PFSK-1 (cell line): ENCODE results near the gene EML1.

ENCODE experiments used
- FOXP2 ChIP-seq: optimal IDR thresholded peaks from 2 replicates; pipeline ENCODE3; 2011; ENCODE audit warnings: borderline replicate concordance, control low read depth, inconsistent platforms; ENCODE audit not compliant: insufficient read depth; ENCODE audit errors: extremely low read length, extremely low read depth
- POLR2AphosphoS5 ChIP-seq: IDR thresholded peaks from 2 replicates; pipeline ENCODE4 v1.6.1; 2012; ENCODE audit warnings: low read depth, mild to moderate bottlenecking, control low read depth, low read length, moderate library complexity
- SIN3A ChIP-seq: IDR thresholded peaks from 2 replicates; pipeline ENCODE4 v1.6.1; 2012; ENCODE audit warnings: mild to moderate bottlenecking, low read length, moderate library complexity, borderline replicate concordance; ENCODE audit not compliant: insufficient read depth
- TAF1 ChIP-seq: IDR thresholded peaks from 2 replicates; pipeline ENCODE4 v1.6.1; 2012; ENCODE audit warnings: low read length, control low read depth, borderline replicate concordance; ENCODE audit not compliant: insufficient read depth
- TF ChIP-seq, protein P1 (sequence below), 2 experiments: IDR thresholded peaks; 2 replicates each; pipeline versions ENCODE4 v1.6.1 to v1.8.0; 2011 to 2012; ENCODE audit warnings: low read depth in 2 of 2, low read length in 2 of 2, control low read depth in 1 of 2, inconsistent platforms in 1 of 2, mild to moderate bottlenecking in 1 of 2, moderate library complexity in 1 of 2; ENCODE audit not compliant: insufficient read depth in 1 of 2

Gene EML1

GRCh38 chr14:99975190-99975589 is 182.0 kb downstream of the EML1 start:
- TF ChIP-seq TAF1 (no peak), SIN3A (no peak), FOXP2 (no peak), POLR2AphosphoS5 (no peak)
- TF ChIP-seq, protein P1, sequence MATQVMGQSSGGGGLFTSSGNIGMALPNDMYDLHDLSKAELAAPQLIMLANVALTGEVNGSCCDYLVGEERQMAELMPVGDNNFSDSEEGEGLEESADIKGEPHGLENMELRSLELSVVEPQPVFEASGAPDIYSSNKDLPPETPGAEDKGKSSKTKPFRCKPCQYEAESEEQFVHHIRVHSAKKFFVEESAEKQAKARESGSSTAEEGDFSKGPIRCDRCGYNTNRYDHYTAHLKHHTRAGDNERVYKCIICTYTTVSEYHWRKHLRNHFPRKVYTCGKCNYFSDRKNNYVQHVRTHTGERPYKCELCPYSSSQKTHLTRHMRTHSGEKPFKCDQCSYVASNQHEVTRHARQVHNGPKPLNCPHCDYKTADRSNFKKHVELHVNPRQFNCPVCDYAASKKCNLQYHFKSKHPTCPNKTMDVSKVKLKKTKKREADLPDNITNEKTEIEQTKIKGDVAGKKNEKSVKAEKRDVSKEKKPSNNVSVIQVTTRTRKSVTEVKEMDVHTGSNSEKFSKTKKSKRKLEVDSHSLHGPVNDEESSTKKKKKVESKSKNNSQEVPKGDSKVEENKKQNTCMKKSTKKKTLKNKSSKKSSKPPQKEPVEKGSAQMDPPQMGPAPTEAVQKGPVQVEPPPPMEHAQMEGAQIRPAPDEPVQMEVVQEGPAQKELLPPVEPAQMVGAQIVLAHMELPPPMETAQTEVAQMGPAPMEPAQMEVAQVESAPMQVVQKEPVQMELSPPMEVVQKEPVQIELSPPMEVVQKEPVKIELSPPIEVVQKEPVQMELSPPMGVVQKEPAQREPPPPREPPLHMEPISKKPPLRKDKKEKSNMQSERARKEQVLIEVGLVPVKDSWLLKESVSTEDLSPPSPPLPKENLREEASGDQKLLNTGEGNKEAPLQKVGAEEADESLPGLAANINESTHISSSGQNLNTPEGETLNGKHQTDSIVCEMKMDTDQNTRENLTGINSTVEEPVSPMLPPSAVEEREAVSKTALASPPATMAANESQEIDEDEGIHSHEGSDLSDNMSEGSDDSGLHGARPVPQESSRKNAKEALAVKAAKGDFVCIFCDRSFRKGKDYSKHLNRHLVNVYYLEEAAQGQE (IDR thresholded peaks at IDR 0.05; ENCODE audit: insufficient read depth in 1 of 2, low read depth in 2 of 2, low read length in 2 of 2), result no peak

DNA sequence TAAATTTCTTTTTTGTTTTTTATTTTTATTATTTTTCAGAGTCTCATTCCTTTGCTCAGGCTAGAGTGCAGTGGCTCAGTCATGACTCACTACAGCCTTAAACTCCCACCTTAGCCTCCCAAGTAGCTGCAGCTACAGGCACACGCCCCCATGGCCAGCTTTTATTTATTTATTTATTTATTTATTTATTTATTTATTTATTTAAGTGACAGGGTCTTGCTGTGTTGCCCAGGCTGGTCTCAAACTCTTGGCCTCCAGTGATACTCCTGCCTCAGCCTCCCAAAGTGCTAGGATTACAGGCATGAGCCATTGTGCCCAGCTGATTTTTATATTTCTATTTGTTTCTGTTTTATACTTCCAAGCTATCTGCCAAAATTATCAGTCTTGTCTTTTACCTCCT is 182.8 kb downstream of the EML1 start:
- TF ChIP-seq POLR2AphosphoS5, result no peak
- TF ChIP-seq SIN3A, result no peak
- TF ChIP-seq, protein P1 (IDR thresholded peaks at IDR 0.05; ENCODE audit: insufficient read depth in 1 of 2, low read depth in 2 of 2, low read length in 2 of 2), result no peak
- no peak for TF ChIP-seq TAF1
- no peak for TF ChIP-seq FOXP2

DNA sequence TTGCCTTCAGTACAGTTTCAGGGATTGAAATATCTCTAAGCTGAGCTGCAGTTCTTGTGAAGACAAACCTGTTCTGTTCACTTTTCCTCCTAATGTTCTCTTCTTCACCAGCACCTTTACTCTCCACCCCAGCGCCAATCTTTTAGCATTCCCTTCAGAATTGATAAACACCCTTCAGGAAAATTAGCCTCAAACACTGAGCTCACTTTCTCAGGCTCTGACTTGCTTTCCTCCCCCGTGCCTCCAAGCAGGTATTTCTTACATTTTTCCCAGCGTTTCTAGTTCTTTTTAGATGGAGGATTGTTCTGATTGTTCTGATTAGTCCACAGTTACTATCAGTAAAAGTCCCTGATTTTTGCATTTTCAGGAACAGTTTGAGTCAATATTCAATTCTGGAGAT is 183.5 kb downstream of the EML1 start:
- TF ChIP-seq POLR2AphosphoS5 (no peak), TAF1 (no peak), FOXP2 (no peak), SIN3A (no peak)
- TF ChIP-seq, protein P1 (IDR thresholded peaks at IDR 0.05; ENCODE audit: insufficient read depth in 1 of 2, low read depth in 2 of 2, low read length in 2 of 2), result no peak

DNA sequence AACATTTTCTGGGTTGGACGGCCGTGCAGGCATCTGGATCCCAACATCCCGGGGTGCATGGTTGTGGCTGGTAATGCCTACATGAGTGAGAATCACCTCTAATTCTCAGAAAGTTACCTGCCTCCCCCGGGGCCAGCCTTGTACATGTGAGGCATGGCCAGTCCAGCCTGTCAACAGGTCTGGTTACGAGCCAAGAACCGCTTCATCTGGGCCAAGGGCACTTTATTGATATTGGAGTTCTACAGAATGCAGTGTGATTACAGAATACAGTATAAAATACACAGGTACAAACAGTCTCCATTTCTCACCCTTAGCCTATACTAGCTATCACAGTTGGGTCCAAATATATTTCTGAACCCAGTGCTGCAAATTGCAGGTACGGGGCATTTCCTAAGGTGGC is 187.1 kb downstream of the EML1 start:
- TF ChIP-seq TAF1, result no peak
- TF ChIP-seq, protein P1 (IDR thresholded peaks at IDR 0.05; ENCODE audit: insufficient read depth in 1 of 2, low read depth in 2 of 2, low read length in 2 of 2), result no peak
- TF ChIP-seq POLR2AphosphoS5, result no peak
- TF ChIP-seq FOXP2, result no peak
- TF ChIP-seq SIN3A, result no peak

- no peak for TF ChIP-seq FOXP2
- no peak for TF ChIP-seq SIN3A
- TF ChIP-seq TAF1, result no peak
- TF ChIP-seq, protein P1 (IDR thresholded peaks at IDR 0.05; ENCODE audit: insufficient read depth in 1 of 2, low read depth in 2 of 2, low read length in 2 of 2), result no peak
- TF ChIP-seq POLR2AphosphoS5, result no peak
Measured at GRCh38 chr14:99981806-99982205, 188.6 kb downstream of the EML1 start.
